IPS-15b (cell line): Measurements from ENCODE around the gene TEDDM1.

Source experiments
- H3K27me3 ChIP-seq: one replicate; pipeline ENCODE4 v1.6.1; 2013; ENCODE audit warnings: low read length; ENCODE audit not compliant: control insufficient read depth, insufficient read depth
- H3K36me3 ChIP-seq: one replicate; pipeline ENCODE4 v1.6.1; 2013; ENCODE audit warnings: low read length; ENCODE audit not compliant: control insufficient read depth, insufficient read depth
- H3K4me1 ChIP-seq: one replicate; pipeline ENCODE4 v1.6.1; 2013; ENCODE audit warnings: mild to moderate bottlenecking, low read length; ENCODE audit not compliant: control insufficient read depth, insufficient read depth
- H3K4me3 ChIP-seq: one replicate; pipeline ENCODE4 v1.5.1; 2013; ENCODE audit warnings: low read depth, low read length
- H3K9ac ChIP-seq: one replicate; pipeline ENCODE4 v1.6.1; 2013; ENCODE audit warnings: low read depth, mild to moderate bottlenecking, low read length
- H3K9me3 ChIP-seq: one replicate; pipeline ENCODE4 v1.6.1; 2013; ENCODE audit warnings: mild to moderate bottlenecking, low read length; ENCODE audit not compliant: control insufficient read depth, insufficient read depth

Gene TEDDM1

DNA sequence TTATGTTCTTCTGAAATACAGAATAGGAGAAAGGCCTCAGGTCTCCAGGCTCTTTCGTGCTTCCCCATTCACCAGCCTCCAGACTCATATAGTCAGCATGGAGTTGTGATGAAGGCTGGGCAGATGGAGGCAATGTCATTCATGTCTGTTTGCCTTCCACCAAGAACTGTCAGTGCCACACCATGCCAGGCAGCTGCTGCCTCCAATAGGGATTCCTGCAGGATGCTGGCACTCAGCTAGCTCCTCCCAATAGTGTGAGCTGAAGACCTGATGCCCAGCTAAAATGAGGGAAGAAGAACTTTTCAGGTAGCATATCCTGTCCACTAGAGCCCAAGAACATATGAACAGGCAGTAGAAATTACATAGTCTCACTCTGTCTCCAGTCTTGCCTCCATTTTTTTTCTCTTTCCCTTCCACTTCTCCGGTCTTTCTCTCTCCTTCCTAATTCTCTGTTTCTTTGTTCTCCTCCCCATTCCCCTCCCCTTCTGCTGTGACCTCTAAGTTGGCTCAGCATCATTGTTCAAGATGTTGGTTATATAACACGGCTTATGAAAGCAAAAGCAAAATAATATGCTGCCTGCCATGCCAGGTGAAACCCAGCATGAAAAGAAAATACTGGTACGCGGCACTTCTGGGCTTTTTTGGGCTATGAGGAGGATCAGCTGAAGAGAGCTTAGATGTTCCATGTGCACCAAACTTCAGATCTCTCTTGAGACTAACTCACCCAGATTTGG is 26.2 kb downstream of the TEDDM1 start:
- H3K4me1 ChIP-seq: no peaks in the 10 kb centered on the region

DNA sequence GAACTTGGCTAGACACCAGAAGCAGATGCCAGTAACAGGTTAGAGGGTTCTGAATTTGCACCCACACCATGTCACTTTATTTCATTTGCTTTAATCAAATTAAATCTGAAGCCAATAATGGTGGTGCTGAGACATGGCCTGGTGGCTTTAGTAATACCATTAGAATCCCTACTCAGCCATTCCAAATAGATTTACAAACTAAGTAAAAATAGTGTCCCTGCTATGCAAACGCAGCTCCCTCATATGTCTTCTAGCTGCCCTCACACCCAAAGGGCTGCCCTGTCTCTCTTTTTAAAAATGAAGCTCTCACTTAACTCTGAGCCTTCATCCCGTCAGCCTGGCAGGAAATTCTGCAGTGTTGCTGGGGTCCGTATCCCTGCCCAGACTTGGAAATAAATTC is 29.9 kb downstream of the TEDDM1 start:
- Histone ChIP-seq H3K9me3 (no peaks in the 10 kb centered on the region), H3K27me3 (no peaks in the 10 kb centered on the region), H3K4me1 (no peaks in the 10 kb centered on the region), H3K9ac (no peak overlapping the region), H3K4me3 (no peak overlapping the region), H3K36me3 (no peaks in the 10 kb centered on the region)

More for the DNA sequence above, 26.2 kb downstream of the TEDDM1 start:
- Histone ChIP-seq H3K9me3 (no peaks in the 10 kb centered on the region), H3K9ac (no peak overlapping the region), H3K4me3 (no peak overlapping the region), H3K36me3 (no peaks in the 10 kb centered on the region), H3K27me3 (no peaks in the 10 kb centered on the region)

DNA sequence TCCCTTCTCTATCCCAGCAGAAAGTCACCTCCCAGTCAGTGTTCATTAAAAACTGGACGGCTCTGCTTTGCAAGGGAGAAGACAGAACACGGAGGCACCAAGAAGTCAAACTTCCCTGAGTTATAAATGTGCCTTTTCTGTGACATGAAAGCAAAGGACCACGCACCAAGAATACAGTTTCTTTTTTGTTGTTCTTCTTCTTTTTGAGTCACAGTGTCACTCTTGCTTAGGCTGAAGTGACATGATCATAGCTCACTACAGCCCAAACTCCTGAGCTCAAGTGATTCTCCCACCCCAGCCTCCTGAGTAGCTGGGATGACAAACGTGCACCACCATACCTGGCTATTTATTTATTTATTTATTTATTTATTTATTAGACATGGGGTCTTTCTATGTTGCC is 31.6 kb downstream of the TEDDM1 start:
- no peak overlapping the region for H3K9ac ChIP-seq
- H3K9me3 ChIP-seq: no peaks in the 10 kb centered on the region
- H3K27me3 ChIP-seq: no peaks in the 10 kb centered on the region
- H3K36me3 ChIP-seq: no peaks in the 10 kb centered on the region
- no peak overlapping the region for H3K4me3 ChIP-seq
- no peaks in the 10 kb centered on the region for H3K4me1 ChIP-seq

DNA sequence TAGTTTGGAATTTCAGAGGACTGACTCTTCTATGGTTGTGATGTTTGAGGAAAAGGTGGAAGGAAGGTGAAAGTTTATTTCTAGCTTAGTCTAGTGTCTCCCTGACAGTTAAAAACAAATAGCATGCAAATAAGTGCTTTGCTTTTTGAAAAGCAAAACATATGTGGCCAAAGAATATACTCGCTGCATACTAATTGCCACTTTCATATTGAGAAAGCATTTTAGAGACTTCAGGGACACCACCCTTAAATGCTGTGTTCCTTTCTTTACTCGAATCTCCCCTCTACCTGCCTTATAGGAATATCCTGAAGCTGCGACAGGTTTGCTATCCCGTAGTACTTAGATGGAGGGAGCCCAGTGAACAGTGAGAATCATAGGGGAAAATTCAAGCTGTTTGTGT is 32.1 kb downstream of the TEDDM1 start:
- no peaks in the 10 kb centered on the region for H3K4me1 ChIP-seq
- H3K4me3 ChIP-seq: no peak overlapping the region
- no peaks in the 10 kb centered on the region for H3K27me3 ChIP-seq
- no peaks in the 10 kb centered on the region for H3K36me3 ChIP-seq
- H3K9me3 ChIP-seq: no peaks in the 10 kb centered on the region
- H3K9ac ChIP-seq: no peak overlapping the region

DNA sequence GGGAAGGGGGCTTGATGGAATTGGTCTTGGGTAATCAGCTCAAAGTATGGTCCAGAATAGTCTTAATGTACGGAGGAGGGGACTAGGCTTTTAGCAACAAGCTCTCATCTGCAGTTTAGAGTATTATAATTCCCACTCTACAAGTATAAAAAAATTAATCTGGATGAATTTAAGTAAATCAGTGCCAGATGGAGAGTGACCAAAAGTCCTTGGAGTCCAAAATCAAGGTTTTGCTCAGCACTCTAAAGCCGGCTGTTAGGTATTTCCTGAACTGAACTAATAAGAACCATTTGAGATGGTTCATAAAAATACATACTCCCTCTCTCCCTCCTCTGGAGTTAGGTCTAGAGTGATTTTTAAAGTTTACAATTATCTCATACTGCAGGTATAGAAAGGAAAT is 32.5 kb downstream of the TEDDM1 start:
- Histone ChIP-seq H3K9ac (no peak overlapping the region), H3K4me3 (no peak overlapping the region), H3K36me3 (no peaks in the 10 kb centered on the region), H3K9me3 (no peaks in the 10 kb centered on the region), H3K4me1 (no peaks in the 10 kb centered on the region), H3K27me3 (no peaks in the 10 kb centered on the region)

DNA sequence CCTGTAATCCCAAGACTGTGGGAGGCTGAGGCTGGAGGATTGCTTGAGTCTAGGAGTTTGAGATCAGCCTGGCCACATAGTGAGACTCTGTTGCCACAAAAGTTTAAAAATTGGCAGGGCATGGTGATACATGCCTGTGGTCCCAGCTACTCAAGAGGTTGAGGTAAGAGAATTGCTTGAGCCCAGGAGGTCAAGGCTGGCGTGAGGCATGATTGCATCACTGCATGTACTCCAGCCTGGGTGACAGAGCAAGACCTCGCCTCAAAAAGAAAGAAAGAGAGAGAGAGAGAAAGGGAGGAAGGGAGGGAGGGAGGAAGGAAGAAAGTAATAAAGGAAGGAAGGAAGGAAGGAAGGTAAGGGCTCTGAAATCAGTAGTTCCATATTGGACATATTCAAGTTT is 33.9 kb downstream of the TEDDM1 start:
- Histone ChIP-seq H3K4me1 (no peaks in the 10 kb centered on the region), H3K4me3 (no peak overlapping the region), H3K36me3 (no peaks in the 10 kb centered on the region), H3K9ac (no peak overlapping the region), H3K9me3 (no peaks in the 10 kb centered on the region), H3K27me3 (no peaks in the 10 kb centered on the region)

DNA sequence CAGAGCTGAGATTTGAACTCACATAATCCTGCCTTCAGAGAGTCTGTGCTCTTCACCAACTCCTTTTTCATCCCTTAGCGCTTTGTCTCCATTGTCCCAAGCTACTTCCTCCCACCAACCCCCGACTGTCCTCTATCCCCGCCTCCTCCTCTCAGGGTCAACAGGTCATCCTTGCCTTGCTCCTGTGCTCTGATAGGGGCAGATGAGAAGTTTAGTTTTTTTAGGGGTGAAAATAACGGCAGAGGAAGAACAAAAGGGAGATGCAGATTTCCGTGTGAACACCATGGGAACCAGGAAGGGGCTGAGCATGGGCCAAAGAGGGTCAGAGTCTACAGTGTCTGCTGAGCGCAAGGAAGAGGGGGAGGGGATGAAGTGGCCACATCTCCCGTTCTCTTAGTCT is 40.8 kb downstream of the TEDDM1 start:
- no peaks in the 10 kb centered on the region for H3K36me3 ChIP-seq
- no peaks in the 10 kb centered on the region for H3K9me3 ChIP-seq
- H3K4me1 ChIP-seq: peaks cover 13% of the 10 kb centered on the region
- H3K9ac ChIP-seq: no peak overlapping the region
- no peak overlapping the region for H3K4me3 ChIP-seq
- H3K27me3 ChIP-seq: no peaks in the 10 kb centered on the region

DNA sequence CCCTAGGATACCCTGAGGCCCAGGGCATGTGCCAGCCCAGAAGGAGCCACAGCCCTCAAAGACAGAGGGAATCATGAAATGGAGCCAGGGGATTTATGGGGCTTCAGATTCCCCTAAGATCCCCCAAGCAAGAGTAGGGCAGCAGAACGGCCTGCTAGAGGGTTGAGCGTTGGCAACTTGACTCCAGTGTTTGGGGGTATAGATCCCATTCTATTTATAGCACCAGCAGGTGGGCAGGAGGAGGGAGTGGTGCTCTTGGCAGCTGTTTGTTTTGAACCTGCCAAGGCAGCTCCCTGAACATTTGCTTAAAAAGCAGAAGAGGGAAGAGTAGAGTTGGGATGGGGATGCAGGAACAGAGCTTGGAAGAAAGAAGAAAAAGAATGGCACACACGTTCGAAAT is 42.6 kb downstream of the TEDDM1 start:
- Histone ChIP-seq H3K9me3 (no peaks in the 10 kb centered on the region), H3K9ac (no peak overlapping the region), H3K4me3 (no peak overlapping the region), H3K36me3 (no peaks in the 10 kb centered on the region), H3K27me3 (no peaks in the 10 kb centered on the region), H3K4me1 (peaks cover 13% of the 10 kb centered on the region)

DNA sequence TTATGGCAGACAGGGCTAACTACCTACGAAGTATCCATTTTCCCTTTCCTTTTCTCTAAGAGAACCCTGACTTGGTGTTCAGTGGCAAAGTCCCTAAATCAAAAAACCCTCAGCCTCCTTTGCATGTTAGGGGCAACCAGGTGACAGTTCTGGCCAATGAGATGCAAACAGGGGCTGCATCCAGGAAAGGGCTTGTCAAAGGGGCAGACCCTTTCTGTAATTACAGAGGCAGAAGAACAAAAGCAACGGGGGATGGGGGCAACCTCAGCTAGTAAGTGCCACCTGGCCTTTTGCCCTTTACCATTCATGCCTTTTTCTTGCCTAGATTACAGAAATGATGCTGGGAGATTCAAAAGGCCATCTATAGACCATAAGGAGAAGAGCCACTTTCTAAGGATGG is 43.3 kb downstream of the TEDDM1 start:
- no peaks in the 10 kb centered on the region for H3K9me3 ChIP-seq
- peaks cover 13% of the 10 kb centered on the region for H3K4me1 ChIP-seq
- no peaks in the 10 kb centered on the region for H3K27me3 ChIP-seq
- H3K36me3 ChIP-seq: no peaks in the 10 kb centered on the region
- no peak overlapping the region for H3K9ac ChIP-seq
- no peak overlapping the region for H3K4me3 ChIP-seq

DNA sequence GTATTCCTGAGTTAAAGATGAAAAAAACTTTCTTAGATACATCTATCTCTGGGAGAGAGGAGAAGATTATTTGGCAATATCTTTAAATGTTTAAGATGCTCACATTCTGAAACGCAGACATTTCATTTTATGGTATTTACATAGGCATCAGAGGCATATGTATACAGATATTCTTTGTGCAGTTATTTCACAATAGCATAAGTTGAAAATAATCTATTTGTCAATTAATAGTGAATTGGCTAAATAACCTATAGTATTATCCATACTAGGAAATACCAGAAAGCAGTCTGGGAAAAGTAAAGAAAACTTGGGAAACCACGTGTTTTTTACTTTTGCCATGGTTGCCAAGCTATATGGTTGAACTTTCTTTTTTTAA is 44.8 kb downstream of the TEDDM1 start:
- Histone ChIP-seq H3K36me3 (no peaks in the 10 kb centered on the region), H3K27me3 (no peaks in the 10 kb centered on the region), H3K4me3 (no peak overlapping the region), H3K4me1 (peaks cover 13% of the 10 kb centered on the region), H3K9ac (no peak overlapping the region), H3K9me3 (no peaks in the 10 kb centered on the region)

DNA sequence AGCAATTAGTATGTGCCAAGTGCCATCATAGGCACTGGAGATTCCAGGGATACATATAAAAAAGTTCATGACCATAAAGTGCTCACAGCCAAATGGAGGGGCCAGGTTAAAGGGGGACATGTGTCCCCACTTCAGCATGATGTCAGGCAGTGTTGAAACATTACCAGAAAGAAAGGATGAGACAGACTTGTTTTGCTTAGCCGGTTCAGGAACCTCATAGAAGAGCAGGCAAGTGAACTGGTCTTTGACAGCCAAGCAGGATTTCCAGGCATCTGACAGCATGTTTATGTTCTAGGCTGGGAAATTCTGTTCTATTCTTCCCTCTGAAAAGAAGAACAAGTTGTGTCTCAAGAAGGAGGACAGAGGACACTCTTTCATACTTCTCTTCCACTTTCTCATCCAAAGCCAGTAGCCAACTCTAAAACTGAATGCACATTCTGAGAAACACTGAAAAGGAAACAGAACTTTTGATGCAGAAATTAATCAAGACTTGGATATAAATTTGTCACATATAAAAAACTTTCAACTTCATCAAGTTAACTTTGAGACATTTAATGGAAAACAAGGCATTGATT is 48.6 kb downstream of the TEDDM1 start:
- no peaks in the 10 kb centered on the region for H3K36me3 ChIP-seq
- peaks cover 4% of the 10 kb centered on the region for H3K4me1 ChIP-seq
- no peaks in the 10 kb centered on the region for H3K9me3 ChIP-seq
- no peak overlapping the region for H3K9ac ChIP-seq
- H3K4me3 ChIP-seq: no peak overlapping the region
- H3K27me3 ChIP-seq: no peaks in the 10 kb centered on the region

DNA sequence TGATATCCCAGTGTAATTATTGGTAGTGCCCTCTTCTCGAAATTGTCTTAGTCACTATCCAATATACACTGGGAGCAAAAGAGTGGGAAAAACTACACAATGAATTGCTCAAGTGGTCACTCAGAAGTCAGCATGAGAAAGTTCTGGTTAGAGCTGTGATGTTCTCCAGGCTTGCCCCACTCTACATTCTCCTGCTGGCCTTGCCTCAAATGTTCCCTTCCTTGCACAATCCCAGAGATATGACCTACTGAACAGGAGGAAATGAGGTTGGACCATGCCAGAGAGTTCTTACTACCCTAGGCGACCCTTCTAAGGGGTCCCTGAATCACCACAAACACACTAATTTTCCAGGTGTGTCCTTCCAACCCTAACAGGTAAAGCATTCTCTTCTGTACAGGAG is 49.6 kb downstream of the TEDDM1 start:
- Histone ChIP-seq H3K36me3 (no peaks in the 10 kb centered on the region), H3K9me3 (no peaks in the 10 kb centered on the region), H3K27me3 (no peaks in the 10 kb centered on the region), H3K4me3 (no peak overlapping the region), H3K4me1 (peaks cover 4% of the 10 kb centered on the region), H3K9ac (no peak overlapping the region)
